Fibroblast of skin of scalp (primary cell): ENCODE results near the gene FBXL7.

Experiments used
- DNase-seq: peaks from one replicate; pipeline ENCODE4 v3.0.0-alpha.2; 2013

Gene FBXL7

GRCh38 chr5:15545082-15545481 is 45.1 kb downstream of the FBXL7 start:
- DNase-seq = no peak

DNA sequence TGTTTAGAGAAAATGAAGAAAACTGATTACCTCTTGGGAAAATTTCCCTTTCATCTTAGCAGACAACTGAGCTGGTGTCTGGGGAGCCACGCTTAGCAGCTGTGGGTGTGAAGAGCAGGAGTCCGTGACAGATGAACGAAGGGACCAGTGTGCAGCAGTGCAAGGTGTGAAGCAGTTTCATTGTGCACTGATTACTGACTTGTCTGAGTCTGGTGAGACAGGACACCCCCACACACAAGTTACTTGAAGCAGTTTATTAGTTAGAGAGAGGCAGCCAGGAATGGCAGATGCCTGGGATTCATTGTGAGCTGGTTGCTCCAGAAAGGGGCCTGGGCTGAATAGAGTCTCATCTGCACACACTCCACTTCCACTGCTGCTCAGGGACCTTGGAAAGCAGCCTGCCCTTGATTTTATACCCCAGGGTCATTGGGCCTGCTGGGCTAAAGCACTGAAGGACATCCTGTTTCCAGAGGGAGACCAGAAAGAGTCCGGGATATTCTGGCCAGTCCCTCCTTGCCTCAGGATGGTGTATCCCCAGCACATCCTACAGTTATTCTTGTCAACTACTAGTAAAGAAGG is 47.4 kb downstream of the FBXL7 start:
- no peak for DNase-seq

- DNase-seq = no peak
Measured at GRCh38 chr5:15549961-15550360, 50.0 kb downstream of the FBXL7 start.

DNA sequence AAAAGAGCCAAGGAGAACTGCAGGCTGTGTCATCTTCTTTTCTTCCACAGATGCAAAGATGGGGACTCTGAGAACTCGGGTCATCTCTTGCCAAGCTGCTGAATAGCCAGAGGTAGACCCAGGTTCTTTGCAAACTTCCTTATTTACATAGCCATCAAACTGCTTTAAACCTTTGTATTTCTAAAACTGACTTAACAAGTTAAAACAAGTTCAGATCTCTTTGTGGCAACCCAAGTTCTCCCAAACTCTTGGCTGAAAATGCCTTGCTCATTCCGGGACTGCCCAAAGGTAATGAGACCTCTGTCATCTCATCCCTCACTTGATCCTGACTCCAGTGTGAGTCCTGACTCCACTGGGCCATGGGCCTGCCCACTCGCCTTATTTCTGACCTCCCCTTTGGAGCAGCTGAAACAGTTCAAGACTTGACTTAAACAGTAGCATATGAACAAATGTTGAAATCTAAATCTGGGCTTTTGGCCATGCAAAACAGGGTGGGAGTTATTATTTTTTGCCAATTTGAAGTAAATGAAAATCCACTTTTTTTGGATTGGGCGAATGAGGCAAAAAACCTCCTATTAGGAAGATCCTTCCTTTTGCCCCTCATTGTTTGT is 50.6 kb downstream of the FBXL7 start:
- peak; percentile 47 for DNase-seq

DNA sequence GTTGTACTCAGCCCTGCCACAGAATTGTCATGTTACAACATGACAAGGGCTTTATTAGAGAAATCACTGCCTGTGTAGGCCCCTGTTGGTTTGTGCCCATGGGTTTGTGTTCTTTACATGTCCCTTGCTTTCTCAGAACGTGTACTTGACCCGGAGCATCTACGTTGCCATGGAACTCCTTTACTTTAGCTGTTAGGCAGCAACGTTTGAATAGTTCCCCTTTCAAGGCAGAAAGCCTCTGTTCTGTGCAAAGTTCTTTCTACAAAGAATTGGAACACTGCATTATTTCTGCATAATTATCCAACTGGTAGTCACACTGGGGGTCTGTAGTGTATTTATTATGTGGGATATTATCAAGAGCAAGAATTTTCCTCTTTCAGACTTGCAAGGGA is 51.1 kb downstream of the FBXL7 start:
- DNase-seq = no peak

GRCh38 chr5:15554542-15554941 is 54.6 kb downstream of the FBXL7 start:
- no peak for DNase-seq

GRCh38 chr5:15555176-15555575 is 55.2 kb downstream of the FBXL7 start:
- no peak for DNase-seq

GRCh38 chr5:15558240-15558639 is 58.3 kb downstream of the FBXL7 start:
- no peak for DNase-seq

DNA sequence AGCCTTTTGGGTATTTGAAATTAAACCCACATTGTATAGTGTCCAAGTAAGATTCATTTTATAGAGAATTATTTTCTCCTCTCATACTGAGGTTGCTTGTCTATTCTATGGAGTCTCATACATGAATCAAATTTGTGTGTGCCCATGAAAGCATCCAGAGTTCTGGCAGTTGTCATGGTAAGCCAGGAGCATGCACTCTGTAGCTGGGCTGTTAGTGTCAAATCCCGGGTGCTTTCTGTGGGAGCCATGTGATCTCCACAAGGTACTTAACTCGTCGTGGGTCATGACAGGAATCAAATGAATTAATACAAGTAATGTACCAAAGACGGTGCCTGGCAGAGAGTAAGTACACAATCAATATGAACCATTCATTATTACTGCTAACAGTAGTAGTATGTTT is 58.7 kb downstream of the FBXL7 start:
- no peak for DNase-seq

GRCh38 chr5:15560421-15560820 is 60.4 kb downstream of the FBXL7 start:
- DNase-seq = no peak

DNA sequence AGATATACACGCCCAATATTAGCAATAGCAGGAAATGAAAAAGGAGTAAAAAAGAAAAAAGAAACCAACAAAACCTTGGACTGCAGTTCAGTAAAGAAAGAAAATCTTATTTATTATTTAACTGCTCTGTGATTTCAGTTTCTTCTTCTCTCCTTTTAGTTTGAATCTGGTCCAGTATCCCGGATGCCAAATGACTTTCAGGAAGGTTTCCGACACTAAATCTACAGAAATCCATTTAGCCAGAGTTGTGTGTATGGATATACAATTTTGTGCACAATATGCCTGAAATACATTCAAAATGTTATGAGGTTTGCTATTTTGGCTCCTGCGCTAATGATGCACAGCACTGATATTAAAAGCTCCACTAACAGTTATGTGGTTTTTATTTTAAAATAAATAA is 64.5 kb downstream of the FBXL7 start:
- no peak for DNase-seq

GRCh38 chr5:15564957-15565356 is 65.0 kb downstream of the FBXL7 start:
- no peak for DNase-seq

DNA sequence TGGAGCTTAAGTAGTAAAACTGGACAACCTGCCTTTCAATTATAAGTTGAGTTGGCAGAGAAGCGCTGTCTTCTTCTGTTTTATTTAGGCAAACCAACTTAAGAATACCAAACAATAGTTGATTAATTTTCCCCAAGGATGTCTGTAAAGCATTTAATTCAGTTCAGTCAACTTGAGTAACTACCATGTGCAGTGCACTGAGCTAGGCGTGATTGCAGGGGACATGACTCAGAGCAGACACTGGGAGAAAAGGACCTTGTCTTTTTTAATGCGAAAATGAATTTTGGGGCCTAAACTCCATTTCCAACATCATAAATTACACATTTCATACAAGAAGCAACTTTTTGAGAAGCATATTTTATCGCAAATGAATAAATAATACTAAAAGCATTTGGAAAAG is 66.3 kb downstream of the FBXL7 start:
- DNase-seq = no peak

DNA sequence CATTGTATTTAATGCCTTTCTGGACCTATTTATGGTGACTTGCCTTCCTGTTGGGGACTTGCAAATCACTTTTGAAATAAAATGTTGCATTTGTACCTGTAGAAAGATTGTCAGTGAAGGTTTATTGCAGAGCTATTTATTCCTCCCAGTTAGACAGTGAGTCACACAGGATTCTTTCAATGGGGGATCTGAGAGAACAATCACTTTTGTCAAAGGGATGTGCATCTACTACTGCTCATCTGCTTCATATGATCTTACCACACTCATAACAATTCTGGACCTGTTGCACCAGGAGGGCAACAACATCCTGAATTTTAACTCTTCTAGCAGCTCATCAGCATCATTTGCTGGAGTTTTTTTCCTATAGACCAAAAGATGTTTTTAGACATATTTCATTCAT is 66.8 kb downstream of the FBXL7 start:
- DNase-seq = no peak

- DNase-seq = no peak
Measured at GRCh38 chr5:15570491-15570890, 70.5 kb downstream of the FBXL7 start.

DNA sequence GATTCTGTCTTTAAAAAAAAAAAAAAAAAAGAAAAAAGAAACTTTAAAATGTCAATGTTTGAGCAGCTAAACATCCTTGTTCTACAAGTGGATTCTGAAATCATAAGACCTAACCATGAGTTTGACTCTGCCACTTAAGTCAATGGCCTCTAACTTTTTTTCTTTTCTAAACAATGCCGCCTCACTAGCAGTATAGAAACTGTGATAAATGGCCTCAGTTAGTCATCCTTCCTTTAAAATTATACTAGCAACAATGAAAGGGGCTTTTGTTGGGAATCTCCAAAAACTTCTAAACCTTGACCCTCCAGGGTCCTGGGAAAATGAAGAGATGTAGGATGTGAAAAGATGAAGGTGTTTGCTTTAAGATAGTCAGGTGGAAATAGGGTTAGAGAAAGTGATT is 71.1 kb downstream of the FBXL7 start:
- no peak for DNase-seq

GRCh38 chr5:15571618-15572017 is 71.6 kb downstream of the FBXL7 start:
- DNase-seq = no peak

DNA sequence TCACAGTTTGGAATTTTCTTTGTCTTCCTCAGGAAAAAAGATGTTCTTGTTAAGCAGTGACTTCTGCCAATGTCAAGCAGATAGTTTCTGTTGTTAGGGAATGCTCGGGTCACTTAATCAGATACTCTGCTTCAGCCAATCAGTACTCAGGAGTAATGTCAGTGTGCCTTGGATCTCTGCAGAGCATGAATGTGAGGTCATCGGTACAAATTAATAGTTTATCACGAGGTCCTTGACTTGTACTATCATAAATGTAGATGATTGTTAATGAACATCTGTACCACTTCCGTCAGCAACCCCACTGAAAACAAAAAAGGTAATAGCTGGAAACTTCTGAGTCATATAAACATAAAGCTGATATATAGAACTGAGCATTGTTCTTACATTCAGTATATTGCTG is 73.6 kb downstream of the FBXL7 start:
- no peak for DNase-seq

DNA sequence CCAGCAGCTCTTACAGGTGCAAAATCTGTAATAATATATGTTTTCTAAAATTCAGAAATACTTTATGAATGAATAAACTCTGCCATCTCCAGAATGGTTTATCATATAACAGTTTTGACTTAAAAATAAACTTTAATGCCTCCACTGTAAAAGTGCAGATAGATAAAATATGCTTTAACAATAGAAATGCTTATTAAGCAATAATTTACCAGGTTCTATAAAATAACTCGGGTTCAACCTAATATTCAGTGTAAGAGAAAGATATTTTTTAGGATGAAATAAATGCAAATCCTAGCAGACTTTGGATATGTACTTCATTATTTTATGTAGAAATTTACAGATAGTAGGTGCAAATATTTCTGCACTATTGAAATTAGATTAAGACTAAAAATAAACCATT is 74.1 kb downstream of the FBXL7 start:
- DNase-seq = no peak

DNA sequence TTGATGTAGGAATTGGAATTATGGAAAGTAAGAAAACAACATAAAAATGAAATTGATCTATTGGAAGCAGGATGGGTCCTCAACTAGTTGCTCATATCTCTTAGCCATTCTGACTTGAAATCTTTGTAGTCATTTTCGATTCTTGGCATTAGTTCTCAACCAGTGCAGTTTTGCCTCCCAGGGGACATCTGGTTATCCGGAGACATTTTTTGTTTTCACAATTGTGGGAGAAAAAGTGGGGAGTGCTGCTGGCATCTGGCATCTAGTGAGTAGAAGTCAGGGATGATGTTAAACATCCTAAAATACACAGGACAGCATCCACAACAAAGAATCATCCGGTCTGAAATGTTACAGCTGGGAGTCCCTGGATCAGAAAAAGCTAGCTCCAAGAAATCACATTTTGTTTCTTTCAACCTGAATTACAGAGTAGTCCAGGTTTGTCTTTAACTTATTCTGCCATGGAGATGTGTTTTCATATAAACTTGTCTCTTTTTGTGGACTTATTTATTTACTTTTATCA is 74.9 kb downstream of the FBXL7 start:
- peak; percentile 77 for DNase-seq

DNA sequence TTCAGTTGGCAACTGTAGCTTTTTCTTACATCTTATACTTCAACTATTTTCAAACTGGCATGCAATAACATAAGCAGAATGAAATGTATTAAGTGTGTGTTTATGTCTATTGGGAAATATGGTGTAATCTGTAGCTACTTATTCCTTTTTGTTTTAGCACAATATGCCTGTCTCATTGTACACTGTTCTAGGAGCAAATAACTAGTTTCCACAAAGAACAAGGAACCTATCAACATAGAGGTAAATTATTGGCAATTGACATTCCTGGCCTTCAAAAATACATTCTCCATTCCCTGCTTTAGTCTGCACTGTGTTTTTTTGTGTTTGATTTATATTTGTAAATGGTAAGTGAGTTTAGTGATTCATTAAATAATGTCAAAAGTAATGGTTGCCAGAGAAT is 75.7 kb downstream of the FBXL7 start:
- peak; percentile 31 for DNase-seq

- DNase-seq = no peak
Measured at GRCh38 chr5:15577132-15577531, 77.2 kb downstream of the FBXL7 start.

DNA sequence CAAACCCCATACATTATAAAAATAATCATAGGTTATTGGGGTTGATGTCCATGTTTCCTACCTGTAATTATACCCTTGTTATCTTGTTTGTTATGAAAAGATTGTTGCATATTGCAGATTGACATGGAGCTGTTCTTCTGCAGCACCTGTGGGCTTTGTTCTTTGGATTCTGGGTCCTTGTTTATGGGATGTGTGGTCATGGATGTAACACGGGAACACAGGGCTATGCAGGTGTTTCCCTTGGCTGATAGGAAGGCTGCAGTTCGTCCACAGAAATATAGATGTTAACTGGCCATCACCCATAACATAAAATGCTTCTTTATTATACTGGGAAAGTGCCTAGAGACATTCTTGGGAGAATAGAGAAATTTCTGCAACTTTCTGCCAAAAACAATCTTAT is 77.9 kb downstream of the FBXL7 start:
- no peak for DNase-seq

DNA sequence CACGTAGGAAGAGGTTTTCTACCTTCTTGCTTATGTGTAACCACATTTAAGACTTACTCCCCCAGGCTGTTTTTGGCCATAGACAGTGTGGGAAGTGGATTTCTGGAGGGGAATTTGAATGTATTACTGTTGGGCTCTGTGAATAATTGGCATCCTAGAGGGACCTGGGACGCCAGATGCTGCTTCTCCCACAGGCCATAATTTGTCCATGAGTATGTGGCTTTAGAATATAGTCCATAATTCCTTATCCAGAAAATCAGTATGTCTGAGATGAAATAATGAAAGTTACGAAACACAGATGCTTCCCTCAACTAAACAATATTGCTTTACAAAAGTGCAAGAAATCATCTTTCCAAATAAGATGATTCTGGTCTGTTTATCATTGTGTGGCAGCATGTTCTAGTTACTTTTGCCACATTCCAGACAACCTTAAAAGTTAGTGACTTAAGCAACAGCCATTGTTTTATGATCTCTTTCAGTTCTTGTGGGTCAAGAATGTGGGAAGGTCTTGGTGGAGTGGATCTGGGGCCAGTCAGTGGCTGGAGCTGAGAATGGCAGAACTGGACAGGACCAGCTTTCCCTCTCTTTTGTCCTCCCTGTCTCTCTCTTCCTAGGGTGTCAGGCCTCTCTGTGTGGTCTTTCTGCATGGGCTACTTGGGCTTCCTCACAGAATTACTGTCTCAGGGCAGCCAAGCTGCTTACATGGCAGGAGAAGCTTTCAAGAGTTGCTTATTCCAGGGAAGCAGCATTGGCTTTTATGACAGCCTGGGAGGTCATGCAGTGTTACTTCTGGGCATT is 79.4 kb downstream of the FBXL7 start:
- no peak for DNase-seq
